IMR-90 (cell line): ENCODE data around the gene ARHGEF17.

Experiments used
- CHD1 ChIP-seq: IDR thresholded peaks from 2 replicates; pipeline ENCODE4 v1.6.1; 2012; ENCODE audit warnings: low read depth, low read length, improper control_type of control experiment
- POLR2A ChIP-seq: IDR thresholded peaks from 2 replicates; pipeline ENCODE4 v1.6.1; 2012; ENCODE audit warnings: mild to moderate bottlenecking, low read depth, low read length
- RAD21 ChIP-seq: IDR thresholded peaks from 2 replicates; pipeline ENCODE4 v1.6.1; 2012; ENCODE audit warnings: low read length, improper control_type of control experiment
- TF ChIP-seq, protein P1 (sequence below): conservative IDR thresholded peaks from 2 replicates; pipeline ENCODE4 v1.5.1; 2012; ENCODE audit warnings: mild to moderate bottlenecking, low read depth, low read length, improper control_type of control experiment

GRCh38 chr11:73406619-73407018, 98.5 kb downstream of the ARHGEF17 start:
- TF ChIP-seq POLR2A (no peak), CHD1 (no peak), RAD21 (no peak)
- TF ChIP-seq, protein P1, sequence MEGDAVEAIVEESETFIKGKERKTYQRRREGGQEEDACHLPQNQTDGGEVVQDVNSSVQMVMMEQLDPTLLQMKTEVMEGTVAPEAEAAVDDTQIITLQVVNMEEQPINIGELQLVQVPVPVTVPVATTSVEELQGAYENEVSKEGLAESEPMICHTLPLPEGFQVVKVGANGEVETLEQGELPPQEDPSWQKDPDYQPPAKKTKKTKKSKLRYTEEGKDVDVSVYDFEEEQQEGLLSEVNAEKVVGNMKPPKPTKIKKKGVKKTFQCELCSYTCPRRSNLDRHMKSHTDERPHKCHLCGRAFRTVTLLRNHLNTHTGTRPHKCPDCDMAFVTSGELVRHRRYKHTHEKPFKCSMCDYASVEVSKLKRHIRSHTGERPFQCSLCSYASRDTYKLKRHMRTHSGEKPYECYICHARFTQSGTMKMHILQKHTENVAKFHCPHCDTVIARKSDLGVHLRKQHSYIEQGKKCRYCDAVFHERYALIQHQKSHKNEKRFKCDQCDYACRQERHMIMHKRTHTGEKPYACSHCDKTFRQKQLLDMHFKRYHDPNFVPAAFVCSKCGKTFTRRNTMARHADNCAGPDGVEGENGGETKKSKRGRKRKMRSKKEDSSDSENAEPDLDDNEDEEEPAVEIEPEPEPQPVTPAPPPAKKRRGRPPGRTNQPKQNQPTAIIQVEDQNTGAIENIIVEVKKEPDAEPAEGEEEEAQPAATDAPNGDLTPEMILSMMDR, result no peak
